Panc1 (cell line): ENCODE results near the gene SPSB1.

ENCODE experiments used
- CTCF ChIP-seq: fragments of 450-650 bp; IDR thresholded peaks from 2 replicates; pipeline ENCODE4 v1.5.1; 2017; ENCODE audit warnings: mild to moderate bottlenecking
- POLR2AphosphoS5 ChIP-seq: IDR thresholded peaks from 2 replicates; pipeline ENCODE4 v1.6.1; 2012; ENCODE audit warnings: mild to moderate bottlenecking, low read depth, low read length, moderate library complexity
- REST ChIP-seq, 2 experiments: IDR thresholded peaks; 2 replicates each; pipeline ENCODE4 v1.6.1; 2011 to 2012; ENCODE audit warnings: low read depth in 2 of 2, control low read depth in 1 of 2, low read length in 1 of 2, mild to moderate bottlenecking in 1 of 2, moderate library complexity in 1 of 2; ENCODE audit not compliant: insufficient read depth in 1 of 2

GRCh38 chr1:9305216-9305615 is 12.5 kb downstream of the SPSB1 start:
- no peak for TF ChIP-seq REST (IDR thresholded peaks at IDR 0.05; ENCODE audit: insufficient read depth in 1 of 2, low read depth in 2 of 2, low read length in 1 of 2)
- TF ChIP-seq CTCF, result no peak
- no peak for TF ChIP-seq POLR2AphosphoS5
